GM23338 (cell line): Measurements from ENCODE around the gene SLC7A4. TPM values are rescaled to one million over a fixed set of nuclear protein-coding genes. Genes with fewer than 3 reads are reported as not detected.

Experiments
- ATAC-seq: fragments of 200-7000 bp; cut with Tn5 transposase; 3 replicates; pipeline ENCODE4 v1.9.1; 2020
- DNase-seq: peaks from one replicate; pipeline ENCODE4 v3.0.0-alpha.2; 2015; ENCODE audit warnings: low spot score
- H2AFZ ChIP-seq: fragments of 200-600 bp; sonication (generic); 2 replicates; pipeline ENCODE4 v1.8.0; 2016; ENCODE audit warnings: antibody characterized with exemption, mild to moderate bottlenecking, moderate library complexity
- H3F3A ChIP-seq: fragments of 200-600 bp; sonication (generic); replicated peaks from 2 replicates; pipeline ENCODE4 v1.8.0; 2017; ENCODE audit warnings: antibody characterized with exemption, mixed run types, low read depth
- H3K27ac ChIP-seq: fragments of 200-600 bp; sonication (generic); 2 replicates; pipeline ENCODE4 v1.6.1; 2016; ENCODE audit warnings: low read depth
- H3K27me3 ChIP-seq: fragments of 200-600 bp; sonication (generic); 2 replicates; pipeline ENCODE4 v1.8.0; 2016; ENCODE audit warnings: mild to moderate bottlenecking, mixed run types, moderate library complexity; ENCODE audit not compliant: insufficient read depth
- H3K36me3 ChIP-seq: fragments of 200-600 bp; sonication (generic); 2 replicates; pipeline ENCODE4 v1.8.0; 2016; ENCODE audit warnings: mild to moderate bottlenecking; ENCODE audit not compliant: insufficient read depth
- H3K4me1 ChIP-seq: fragments of 200-600 bp; sonication (generic); 2 replicates; pipeline ENCODE4 v1.8.0; 2016; ENCODE audit warnings: mild to moderate bottlenecking, moderate library complexity; ENCODE audit not compliant: insufficient read depth
- H3K4me2 ChIP-seq: fragments of 200-600 bp; sonication (generic); 2 replicates; pipeline ENCODE4 v1.7.1; 2017; ENCODE audit warnings: mixed run types
- H3K4me3 ChIP-seq: fragments of 200-600 bp; sonication (generic); 2 replicates; pipeline ENCODE4 v1.6.1; 2016; ENCODE audit warnings: mixed run types
- H3K79me2 ChIP-seq: fragments of 200-600 bp; sonication (generic); replicated peaks from 2 replicates; pipeline ENCODE4 v1.8.0; 2017; ENCODE audit warnings: mild to moderate bottlenecking; ENCODE audit not compliant: insufficient read depth
- H3K9me2 ChIP-seq: fragments of 200-600 bp; sonication (generic); 2 replicates; pipeline ENCODE4 v1.8.0; 2017; ENCODE audit not compliant: insufficient read depth
- H4K20me1 ChIP-seq: fragments of 200-600 bp; sonication (generic); replicated peaks from 2 replicates; pipeline ENCODE4 v1.8.0; 2017; ENCODE audit warnings: mild to moderate bottlenecking; ENCODE audit not compliant: insufficient read depth
- H3K27ac Mint-ChIP-seq: 2 replicates; pipeline ENCODE4 v1.8.0; 2020; ENCODE audit warnings: inconsistent platforms, mild to moderate bottlenecking, moderate library complexity, mixed read lengths
- H3K27me3 Mint-ChIP-seq: 3 replicates; pipeline ENCODE4 v1.8.0; 2022; ENCODE audit warnings: low read depth, mild to moderate bottlenecking, moderate library complexity, mixed read lengths, inconsistent platforms; ENCODE audit not compliant: insufficient read depth, poor library complexity
- H3K36me3 Mint-ChIP-seq: 3 replicates; pipeline ENCODE4 v1.8.0; 2021; ENCODE audit warnings: low read depth, mild to moderate bottlenecking, inconsistent platforms, moderate library complexity, mixed read lengths
- H3K4me1 Mint-ChIP-seq: 3 replicates; pipeline ENCODE4 v1.8.0; 2020; ENCODE audit warnings: mild to moderate bottlenecking, inconsistent platforms, mixed read lengths
- H3K4me3 Mint-ChIP-seq: 3 replicates; pipeline ENCODE4 v1.8.0; 2021; ENCODE audit warnings: moderate library complexity, mild to moderate bottlenecking, inconsistent platforms, mixed read lengths
- H3K9me3 Mint-ChIP-seq: 3 replicates; pipeline ENCODE4 v1.8.0; 2020; ENCODE audit warnings: moderate library complexity, mild to moderate bottlenecking, inconsistent platforms, mixed read lengths
- CREB1 ChIP-seq: fragments of 250-450 bp; sonication (Bioruptor Pico); IDR thresholded peaks from 2 replicates; pipeline ENCODE4 v1.5.0; 2020; ENCODE audit warnings: low read depth, mild to moderate bottlenecking, moderate library complexity
- ETS1 ChIP-seq: IDR thresholded peaks from 2 replicates; pipeline ENCODE4 v1.6.1; 2016; ENCODE audit warnings: antibody characterized with exemption
- EZH2 ChIP-seq: fragments of 200-600 bp; sonication (generic); IDR thresholded peaks from one replicate; pipeline ENCODE4 v1.8.0; 2017; ENCODE audit warnings: antibody characterized with exemption, mild to moderate bottlenecking, low read depth; ENCODE audit not compliant: unreplicated experiment
- EZH2phosphoT487 ChIP-seq: fragments of 200-600 bp; sonication (generic); IDR thresholded peaks from one replicate; pipeline ENCODE4 v1.8.1; 2018; ENCODE audit warnings: antibody characterized with exemption; ENCODE audit not compliant: unreplicated experiment
- JUNB ChIP-seq: IDR thresholded peaks from one replicate; pipeline ENCODE4 v1.6.1; 2016; ENCODE audit warnings: antibody characterized with exemption; ENCODE audit not compliant: unreplicated experiment
- NANOG ChIP-seq: IDR thresholded peaks from 2 replicates; pipeline ENCODE4 v1.6.1; 2016; ENCODE audit warnings: antibody characterized with exemption, borderline replicate concordance
- POLR2AphosphoS5 ChIP-seq: IDR thresholded peaks from 2 replicates; pipeline ENCODE4 v1.6.1; 2016; ENCODE audit warnings: antibody characterized with exemption, low read depth
- REST ChIP-seq: IDR thresholded peaks from one replicate; pipeline ENCODE4 v1.6.1; 2018; ENCODE audit warnings: antibody characterized with exemption; ENCODE audit not compliant: unreplicated experiment
- STAT1 ChIP-seq: IDR thresholded peaks from one replicate; pipeline ENCODE4 v1.6.1; 2016; ENCODE audit warnings: antibody characterized with exemption; ENCODE audit not compliant: unreplicated experiment
- ZNF114 ChIP-seq: fragments of 250-450 bp; sonication (Bioruptor Pico); IDR thresholded peaks from 2 replicates; pipeline ENCODE4 v1.5.0; 2020; ENCODE audit warnings: mild to moderate bottlenecking, moderate library complexity
- ZNF331 ChIP-seq: fragments of 250-450 bp; sonication (Bioruptor Pico); IDR thresholded peaks from 2 replicates; pipeline ENCODE4 v1.5.0; 2020; ENCODE audit warnings: low read depth, mild to moderate bottlenecking, moderate library complexity
- ZNF462 ChIP-seq: fragments of 250-450 bp; sonication (Bioruptor Pico); IDR thresholded peaks from 2 replicates; pipeline ENCODE4 v1.5.0; 2020; ENCODE audit warnings: mild to moderate bottlenecking, moderate library complexity
- polyA plus RNA-seq: library from polyadenylated mRNA; unstranded; fragments of >200 nt; fragmentation: Nextera tagmentation; extraction: Ambion mirVana; gene quantifications from 2 replicates; pipeline ENCODE4 v1.2.1, GENCODE V29; 2016
- total RNA-seq: library from RNA; depleted of rRNA; stranded (reverse); fragments of >200 nt; shearing (Covaris generic); gene quantifications from 2 replicates; pipeline ENCODE4 v1.2.3, GENCODE V29; 2014
- TF ChIP-seq, protein P1 (sequence below), 2 experiments: fragments of 200-600 bp in 1 of 2; sonication (generic) in 1 of 2; conservative IDR thresholded peaks; 2 replicates each; pipeline versions ENCODE4 v1.5.1 to v1.6.1; 2016 to 2017; ENCODE audit warnings: antibody characterized with exemption in 2 of 2, low read depth in 2 of 2, mild to moderate bottlenecking in 2 of 2, moderate library complexity in 1 of 2

The SLC7A4 gene
- total and polyA plus RNA-seq, 2 experiments from 2014 or later: 0.07 to 0.44 TPM

DNA sequence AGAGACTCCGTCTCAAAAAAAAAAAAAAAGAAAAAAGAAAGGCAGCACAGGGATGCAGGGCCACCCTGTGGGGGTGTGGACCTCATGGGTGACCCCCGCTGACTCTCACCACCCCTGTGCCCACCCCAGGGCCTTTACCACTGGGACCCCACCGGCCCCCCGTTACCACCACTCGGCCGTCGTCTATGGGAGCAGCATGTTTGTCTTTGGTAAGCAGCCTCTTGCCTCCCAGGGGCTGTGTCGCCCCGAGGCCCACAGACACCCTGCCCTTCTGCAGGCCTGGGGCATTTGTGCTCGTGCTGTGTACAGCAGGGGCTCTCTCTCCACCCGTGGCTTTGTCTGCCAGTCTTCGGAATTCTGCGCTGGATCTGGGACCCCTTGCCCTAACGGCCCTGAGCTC lies 45.0 kb downstream of the SLC7A4 start:
- Mint-ChIP-seq H3K9me3 (no peaks in the 10 kb centered on the region), H3K4me1 (no peaks in the 10 kb centered on the region; the same call in 2 of the 3 replicates), H3K36me3 (peaks cover 6% of the 10 kb centered on the region; the same call in 1 of the 3 replicates), H3K27me3 (peaks cover 5% of the 10 kb centered on the region), H3K4me3 (no peak overlapping the region), H3K27ac (no peak overlapping the region)
- Histone ChIP-seq H3K79me2 (no peaks in the 10 kb centered on the region), H3K36me3 (no peaks in the 10 kb centered on the region), H3F3A (no peaks in the 10 kb centered on the region), H3K9me2 (no peaks in the 10 kb centered on the region), H3K4me3 (no peak overlapping the region), H3K27ac (no peak overlapping the region), H3K27me3 (no peaks in the 10 kb centered on the region), H3K4me2 (no peak overlapping the region), H3K4me1 (no peaks in the 10 kb centered on the region), H4K20me1 (no peaks in the 10 kb centered on the region), H2AFZ (no peak overlapping the region)
- no peak for TF ChIP-seq ZNF331
- TF ChIP-seq EZH2phosphoT487: no peak
- no peak for TF ChIP-seq POLR2AphosphoS5
- TF ChIP-seq ETS1: no peak
- no peak for TF ChIP-seq ZNF462 (CRISPR knock-in tag)
- no peak for TF ChIP-seq REST
- TF ChIP-seq, protein P1, sequence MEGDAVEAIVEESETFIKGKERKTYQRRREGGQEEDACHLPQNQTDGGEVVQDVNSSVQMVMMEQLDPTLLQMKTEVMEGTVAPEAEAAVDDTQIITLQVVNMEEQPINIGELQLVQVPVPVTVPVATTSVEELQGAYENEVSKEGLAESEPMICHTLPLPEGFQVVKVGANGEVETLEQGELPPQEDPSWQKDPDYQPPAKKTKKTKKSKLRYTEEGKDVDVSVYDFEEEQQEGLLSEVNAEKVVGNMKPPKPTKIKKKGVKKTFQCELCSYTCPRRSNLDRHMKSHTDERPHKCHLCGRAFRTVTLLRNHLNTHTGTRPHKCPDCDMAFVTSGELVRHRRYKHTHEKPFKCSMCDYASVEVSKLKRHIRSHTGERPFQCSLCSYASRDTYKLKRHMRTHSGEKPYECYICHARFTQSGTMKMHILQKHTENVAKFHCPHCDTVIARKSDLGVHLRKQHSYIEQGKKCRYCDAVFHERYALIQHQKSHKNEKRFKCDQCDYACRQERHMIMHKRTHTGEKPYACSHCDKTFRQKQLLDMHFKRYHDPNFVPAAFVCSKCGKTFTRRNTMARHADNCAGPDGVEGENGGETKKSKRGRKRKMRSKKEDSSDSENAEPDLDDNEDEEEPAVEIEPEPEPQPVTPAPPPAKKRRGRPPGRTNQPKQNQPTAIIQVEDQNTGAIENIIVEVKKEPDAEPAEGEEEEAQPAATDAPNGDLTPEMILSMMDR (conservative IDR thresholded peaks at IDR 0.05; ENCODE audit: low read depth in 2 of 2): no peak
- TF ChIP-seq STAT1: no peak
- no peak for TF ChIP-seq JUNB
- TF ChIP-seq EZH2: no peak
- TF ChIP-seq ZNF114 (CRISPR knock-in tag): no peak
- TF ChIP-seq CREB1: no peak
- TF ChIP-seq NANOG: no peak
- ATAC-seq (no peak), DNase-seq (no peak)
